B cell (primary cell): ENCODE data around the gene SCAMP4. TPM values are rescaled to one million over a fixed set of nuclear protein-coding genes. Genes with fewer than 3 reads are reported as not detected.

Experiments
- ATAC-seq: fragments of 200-7000 bp; cut with Tn5 transposase; one replicate; pipeline ENCODE4 v1.10.0; 2021; ENCODE audit warnings: low read depth, mild to moderate bottlenecking, moderate number of reproducible peaks, moderate library complexity
- CTCF ChIA-PET: fragments of 350-600 bp; sonication (Branson Sonifier 250); formaldehyde crosslinking; loops from one replicate; lab custom pipeline; 2021; ENCODE audit warnings: antibody characterized with exemption, inconsistent platforms; lab: Charles Lee
- POLR2A ChIA-PET: fragments of 350-600 bp; sonication (Branson Sonifier 250); formaldehyde crosslinking; loops from one replicate; lab custom pipeline; 2021; ENCODE audit warnings: antibody characterized with exemption; lab: Charles Lee
- DNase-seq: peaks from one replicate; pipeline ENCODE4 v3.0.0; 2013
- H2AFZ ChIP-seq: 2 replicates; pipeline ENCODE4 v1.6.1; 2012; ENCODE audit warnings: mild to moderate bottlenecking, low read depth, low read length; ENCODE audit not compliant: insufficient read depth, poor library complexity, severe bottlenecking
- H3K27ac ChIP-seq, 2 donors: 1 replicate in 1 of 2; 2 replicates in 1 of 2; pipeline ENCODE4 v1.5.1; 2012 to 2013; ENCODE audit warnings: low read length in 2 of 2, mild to moderate bottlenecking in 2 of 2, moderate library complexity in 1 of 2
- H3K27me3 ChIP-seq, 4 experiments: fragments of 200-600 bp in 1 of 4; sonication (generic) in 1 of 4; replicated peaks in 1 of 4; 1 replicate in 2 of 4; 2 replicates in 2 of 4; pipeline versions ENCODE4 v1.6.1 to v1.7.0; 2013 to 2016; ENCODE audit warnings: low read length in 3 of 4, mild to moderate bottlenecking in 2 of 4, mixed read lengths in 1 of 4, moderate library complexity in 1 of 4; ENCODE audit not compliant: insufficient read depth in 4 of 4, control insufficient read depth in 3 of 4; ENCODE audit errors: control extremely low read depth in 1 of 4
- H3K36me3 ChIP-seq, 2 experiments: replicated peaks in 1 of 2; 1 replicate in 1 of 2; 2 replicates in 1 of 2; pipeline versions ENCODE4 v1.6.1 to v1.7.1; 2013; ENCODE audit warnings: low read length in 1 of 2; ENCODE audit not compliant: insufficient read depth in 2 of 2, control insufficient read depth in 1 of 2; ENCODE audit errors: control extremely low read depth in 1 of 2, extremely low read depth in 1 of 2
- H3K4me1 ChIP-seq, 2 donors: fragments of 200-600 bp in 1 of 2; sonication (generic) in 1 of 2; 1 replicate in 1 of 2; 2 replicates in 1 of 2; pipeline versions ENCODE4 v1.5.1 to v1.6.1; 2013 to 2017; ENCODE audit warnings: low read length in 2 of 2; ENCODE audit not compliant: control insufficient read depth in 2 of 2, insufficient read depth in 2 of 2
- H3K4me2 ChIP-seq: replicated peaks from 2 replicates; pipeline ENCODE3; 2012; ENCODE audit warnings: mild to moderate bottlenecking, low read depth, low read length; ENCODE audit not compliant: poor library complexity, severe bottlenecking
- H3K4me3 ChIP-seq, 5 experiments: fragments of 200-600 bp in 1 of 5; sonication (generic) in 1 of 5; 1 replicate in 3 of 5; 2 replicates in 2 of 5; pipeline versions ENCODE4 v1.5.1 to v1.7.0; 2011 to 2016; ENCODE audit warnings: low read length in 4 of 5, mild to moderate bottlenecking in 4 of 5, low read depth in 2 of 5, control low read depth in 1 of 5, moderate library complexity in 1 of 5; ENCODE audit not compliant: insufficient read depth in 1 of 5; ENCODE audit errors: control extremely low read depth in 1 of 5, extremely low read depth in 1 of 5
- H3K79me2 ChIP-seq: fragments of 200-600 bp; sonication (generic); one replicate; pipeline ENCODE4 v1.6.0; 2016; ENCODE audit warnings: low read length; ENCODE audit not compliant: control insufficient read depth, insufficient read depth
- H3K9ac ChIP-seq: fragments of 200-600 bp; sonication (generic); 2 replicates; pipeline ENCODE4 v1.6.1; 2017; ENCODE audit warnings: mild to moderate bottlenecking, low read length, moderate library complexity
- H3K9me3 ChIP-seq, 3 donors: one replicate each; pipeline versions ENCODE4 v1.6.1 to v1.7.1; 2013; ENCODE audit warnings: low read length in 2 of 3; ENCODE audit not compliant: control insufficient read depth in 2 of 3, insufficient read depth in 1 of 3; ENCODE audit errors: control extremely low read depth in 1 of 3
- H4K20me1 ChIP-seq: 2 replicates; pipeline ENCODE4 v1.6.0; 2012; ENCODE audit warnings: mild to moderate bottlenecking, low read length; ENCODE audit not compliant: insufficient read depth, control insufficient read depth, poor library complexity, severe bottlenecking
- H3K27ac Mint-ChIP-seq: one replicate; pipeline ENCODE4 v1.8.0; 2021; ENCODE audit warnings: mixed read lengths
- H3K27me3 Mint-ChIP-seq: one replicate; pipeline ENCODE4 v1.8.0; 2021; ENCODE audit warnings: mixed read lengths
- H3K4me1 Mint-ChIP-seq: one replicate; pipeline ENCODE4 v1.8.0; 2021; ENCODE audit warnings: mixed read lengths
- H3K4me3 Mint-ChIP-seq: one replicate; pipeline ENCODE4 v1.8.0; 2021; ENCODE audit warnings: mixed read lengths
- H3K9me3 Mint-ChIP-seq: one replicate; pipeline ENCODE4 v1.8.0; 2022; ENCODE audit warnings: mixed read lengths; ENCODE audit not compliant: insufficient read depth
- CTCF ChIP-seq: fragments of 200-600 bp; IDR thresholded peaks from one replicate; pipeline ENCODE4 v1.8.0; 2022; ENCODE audit warnings: antibody characterized with exemption, mild to moderate bottlenecking
- EZH2 ChIP-seq: IDR thresholded peaks from 2 replicates; pipeline ENCODE4 v1.6.1; 2012; ENCODE audit warnings: borderline replicate concordance, low read depth, mild to moderate bottlenecking, moderate library complexity, low read length; ENCODE audit not compliant: insufficient read depth, poor library complexity, severe bottlenecking
- WGBS: methylation state at CpG from one replicate; pipeline ENCODE4 v1.1.5; 2013; ENCODE audit warnings: missing lambda C conversion rate; ENCODE audit not compliant: insufficient coverage; 5-methylcytosine and 5-hydroxymethylcytosine counted together
- intact Hi-C: fragments of 100-400 bp; cut with micrococcal nuclease; formaldehyde crosslinking; loops from one replicate; pipeline ENCODE4 v1.10.0; 2022
- polyA minus RNA-seq: library from RNA; depleted of rRNA, polyadenylated mRNA; stranded (reverse); fragments of >200 nt; gene quantifications from 2 replicates; pipeline ENCODE4 v1.2.3, GENCODE V29; 2012
- polyA plus RNA-seq: library from polyadenylated mRNA; depleted of rRNA; stranded (reverse); fragments of >200 nt; gene quantifications from 2 replicates; pipeline ENCODE4 v1.2.3, GENCODE V29; 2012
- total RNA-seq, 2 donors: library from RNA; stranded (reverse); fragments of 120-200 nt in 1 of 2; gene quantifications; 1 replicate in 1 of 2; 2 replicates in 1 of 2; pipeline versions ENCODE4 v1.2.3 to v1.2.4, GENCODE V29; 2013 to 2022

SCAMP4 gene
- total RNA-seq (60.0 and 62.9 TPM in 2 replicates), polyA plus RNA-seq (47.9 and 51.0 TPM in 2 replicates), polyA minus RNA-seq (31.6 and 44.0 TPM in 2 replicates)
- 16.8 TPM for total RNA-seq (2013)

- H3K4me3 ChIP-seq: peak within 1 kb of the TSS; percentile 8 to 75 (median 66)
- no peaks in the 10 kb centered on the region for H3K27me3 ChIP-seq
- H3K9me3 ChIP-seq: peaks cover 0 to 2% (median 0%) of the 10 kb centered on the region in 3 donors
- ATAC-seq (peak; percentile 92), DNase-seq (peak; percentile 98)
- CTCF ChIA-PET: interaction anchor here (0.9 to 2.0 kb wide), 4 partner anchors 8 to 41 kb away, joined by 3 to 8 read pairs (median 6); no protein-coding TSS in a partner anchor
- peak within 1 kb of the TSS; percentile 96 for H3K27ac Mint-ChIP-seq
- H3K9ac ChIP-seq: peak within 1 kb of the TSS; percentile 77
- H3K4me3 Mint-ChIP-seq: peak within 1 kb of the TSS; percentile 90
- H4K20me1 ChIP-seq: peaks cover 43% of the 10 kb centered on the region
- peaks cover 50% of the 10 kb centered on the region for H3K4me1 Mint-ChIP-seq
- under 1% methylated on average over 92 of the region's 92 CpGs for WGBS
- no peaks in the 10 kb centered on the region for H3K27me3 Mint-ChIP-seq
- H3K4me1 ChIP-seq: peaks cover 48 to 70% of the 10 kb centered on the region in 2 donors
- H3K79me2 ChIP-seq: peaks cover 48% of the 10 kb centered on the region
- POLR2A ChIA-PET: interaction anchor here (1.1 to 4.1 kb wide), 4 partner anchors 9 to 142 kb away, joined by 3 to 24 read pairs (median 3); no protein-coding TSS in a partner anchor
- H3K4me2 ChIP-seq: peak within 1 kb of the TSS; percentile 88
- peak within 1 kb of the TSS; percentile 63 for H2AFZ ChIP-seq
- intact Hi-C loops: loop anchor here (1.0 to 10.0 kb wide), 7 partner anchors 8 to 190 kb away; partner anchors contain the start of genes ABHD17A, IZUMO4, MOB3A and REXO1
- H3K27ac ChIP-seq: peak within 1 kb of the TSS; percentile 78 to 90
- H3K9me3 Mint-ChIP-seq: no peaks in the 10 kb centered on the region
- no peaks in the 10 kb centered on the region for H3K36me3 ChIP-seq
- TF ChIP-seq EZH2: no peak
- TF ChIP-seq CTCF: no peak
Observed at GRCh38 chr19:1905110-1905862, at the start of gene SCAMP4, which contains the start of gene ADAT3. Gene SCAMP4, plus strand, starts transcription at chr19:1905399. Its CDS starts 9,621 bp downstream, at chr19:1915020. Gene ADAT3, plus strand, starts transcription at chr19:1905399. Its CDS starts 6,649 bp downstream, at chr19:1912048.
